Right atrium auricular region (tissue), 2 donors: Measurements from ENCODE around the gene SOX6. TPM values are rescaled to one million over a fixed set of nuclear protein-coding genes. Genes with fewer than 3 reads are reported as not detected.

Experiments
- DNase-seq: peaks from one replicate; pipeline ENCODE4 v3.0.0-alpha.2; 2019; ENCODE audit warnings: low spot score
- H3K27ac ChIP-seq, 2 donors: fragments of 200-600 bp; sonication (generic); 1 replicate in 1 of 2; 2 replicates in 1 of 2; pipeline ENCODE4 v1.5.1; 2016 to 2019
- H3K27me3 ChIP-seq, 2 donors: fragments of 200-600 bp; sonication (generic); one replicate each; pipeline versions ENCODE4 v1.5.1 to v1.6.0; 2017 to 2019
- H3K36me3 ChIP-seq: fragments of 200-600 bp; sonication (generic); one replicate; pipeline ENCODE4 v1.5.1; 2016
- H3K4me1 ChIP-seq, 2 donors: fragments of 200-600 bp; sonication (generic); one replicate each; pipeline versions ENCODE4 v1.5.1 to v1.6.0; 2017 to 2019
- H3K4me3 ChIP-seq, 2 donors: fragments of 200-600 bp; sonication (generic); 1 replicate in 1 of 2; 2 replicates in 1 of 2; pipeline ENCODE4 v1.5.1; 2017 to 2019; ENCODE audit warnings: mild to moderate bottlenecking in 1 of 2, moderate library complexity in 1 of 2
- H3K9me3 ChIP-seq, 2 donors: fragments of 200-600 bp; sonication (generic); one replicate each; pipeline ENCODE4 v1.5.1; 2019
- total RNA-seq, 2 donors: library from RNA; depleted of rRNA; stranded (reverse); fragments of >200 nt; gene quantifications; one replicate each; pipeline ENCODE4 v1.1.0, GENCODE V29; 2016
- TF ChIP-seq, protein P1 (sequence below), 2 donors: fragments of 200-600 bp; sonication (generic); IDR thresholded peaks; one replicate each; pipeline ENCODE4 v1.5.1; 2019; ENCODE audit warnings: antibody characterized with exemption in 2 of 2

The SOX6 gene
- total RNA-seq, 2 donors from 2014 or later, result 13.5 to 14.3 TPM

GRCh38 chr11:16117989-16118756 is 238.2 kb downstream of the SOX6 start:
- H3K4me1 ChIP-seq, result no peaks in the 10 kb centered on the region
- TF ChIP-seq, protein P1, sequence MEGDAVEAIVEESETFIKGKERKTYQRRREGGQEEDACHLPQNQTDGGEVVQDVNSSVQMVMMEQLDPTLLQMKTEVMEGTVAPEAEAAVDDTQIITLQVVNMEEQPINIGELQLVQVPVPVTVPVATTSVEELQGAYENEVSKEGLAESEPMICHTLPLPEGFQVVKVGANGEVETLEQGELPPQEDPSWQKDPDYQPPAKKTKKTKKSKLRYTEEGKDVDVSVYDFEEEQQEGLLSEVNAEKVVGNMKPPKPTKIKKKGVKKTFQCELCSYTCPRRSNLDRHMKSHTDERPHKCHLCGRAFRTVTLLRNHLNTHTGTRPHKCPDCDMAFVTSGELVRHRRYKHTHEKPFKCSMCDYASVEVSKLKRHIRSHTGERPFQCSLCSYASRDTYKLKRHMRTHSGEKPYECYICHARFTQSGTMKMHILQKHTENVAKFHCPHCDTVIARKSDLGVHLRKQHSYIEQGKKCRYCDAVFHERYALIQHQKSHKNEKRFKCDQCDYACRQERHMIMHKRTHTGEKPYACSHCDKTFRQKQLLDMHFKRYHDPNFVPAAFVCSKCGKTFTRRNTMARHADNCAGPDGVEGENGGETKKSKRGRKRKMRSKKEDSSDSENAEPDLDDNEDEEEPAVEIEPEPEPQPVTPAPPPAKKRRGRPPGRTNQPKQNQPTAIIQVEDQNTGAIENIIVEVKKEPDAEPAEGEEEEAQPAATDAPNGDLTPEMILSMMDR (IDR thresholded peaks at IDR 0.05), result no peak
- no peaks in the 10 kb centered on the region for H3K36me3 ChIP-seq
- H3K27ac ChIP-seq, result no peak overlapping the region
- H3K4me3 ChIP-seq, result no peak overlapping the region
- no peaks in the 10 kb centered on the region for H3K27me3 ChIP-seq
- no peaks in the 10 kb centered on the region for H3K9me3 ChIP-seq
- no peak for DNase-seq

DNA sequence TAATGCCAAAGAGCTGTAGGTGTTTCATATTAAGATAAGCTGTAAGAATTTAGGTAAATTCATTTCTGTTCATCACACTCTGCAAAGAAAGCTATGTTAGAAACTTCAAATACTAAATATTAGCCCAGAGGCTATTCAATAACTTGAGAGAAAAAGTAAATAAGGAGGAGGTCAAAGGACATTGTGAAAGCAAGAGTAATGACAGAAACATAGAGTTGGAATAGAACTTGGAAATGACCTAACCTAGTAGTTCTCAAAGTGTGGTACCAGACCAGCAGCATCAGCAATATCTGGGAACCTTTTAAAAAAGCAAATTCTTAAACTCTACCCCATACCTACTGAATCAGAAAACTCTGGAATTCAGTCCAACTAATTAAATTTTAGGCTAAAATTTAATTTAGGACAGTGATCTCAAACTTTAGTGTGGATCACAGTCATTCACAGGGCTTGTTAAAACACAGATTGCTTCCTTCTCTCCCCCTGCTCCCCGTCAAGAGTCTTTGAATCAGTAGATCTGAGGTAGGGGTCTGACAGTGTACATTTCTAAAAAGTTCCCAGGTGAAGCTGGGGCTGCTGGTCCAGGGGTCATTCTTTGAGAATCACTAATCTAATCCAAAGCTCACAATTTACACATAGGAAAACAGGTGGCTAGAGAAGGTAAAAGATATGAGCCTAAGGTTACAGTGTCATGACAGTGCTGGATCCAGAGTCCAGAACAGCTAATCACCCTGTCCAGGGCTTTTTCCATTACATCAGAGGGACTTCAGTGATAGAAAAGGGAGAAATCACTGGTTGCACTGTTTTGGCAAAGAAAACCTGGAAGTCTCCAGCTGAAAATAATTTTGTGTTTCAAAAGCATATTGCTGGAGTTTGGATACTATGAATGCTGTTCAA is 241.1 kb downstream of the SOX6 start:
- no peaks in the 10 kb centered on the region for H3K9me3 ChIP-seq
- TF ChIP-seq, protein P1 (IDR thresholded peaks at IDR 0.05), result no peak
- H3K4me3 ChIP-seq, result no peak overlapping the region
- DNase-seq, result no peak
- H3K27ac ChIP-seq, result peak overlapping the region in 1 of 2 donors; percentile 5
- H3K27me3 ChIP-seq, result no peaks in the 10 kb centered on the region
- peaks cover 0 to 4% of the 10 kb centered on the region in 2 donors for H3K4me1 ChIP-seq
- H3K36me3 ChIP-seq, result no peaks in the 10 kb centered on the region

GRCh38 chr11:16114431-16114830 is 241.9 kb downstream of the SOX6 start:
- H3K27ac ChIP-seq, result peak overlapping the region in 1 of 2 donors; percentile 5
- H3K4me1 ChIP-seq, result peaks cover 0 to 4% of the 10 kb centered on the region in 2 donors
- no peak for DNase-seq
- H3K27me3 ChIP-seq, result no peaks in the 10 kb centered on the region
- H3K4me3 ChIP-seq, result no peak overlapping the region
- no peaks in the 10 kb centered on the region for H3K36me3 ChIP-seq
- TF ChIP-seq, protein P1 (IDR thresholded peaks at IDR 0.05), result no peak
- H3K9me3 ChIP-seq, result no peaks in the 10 kb centered on the region

DNA sequence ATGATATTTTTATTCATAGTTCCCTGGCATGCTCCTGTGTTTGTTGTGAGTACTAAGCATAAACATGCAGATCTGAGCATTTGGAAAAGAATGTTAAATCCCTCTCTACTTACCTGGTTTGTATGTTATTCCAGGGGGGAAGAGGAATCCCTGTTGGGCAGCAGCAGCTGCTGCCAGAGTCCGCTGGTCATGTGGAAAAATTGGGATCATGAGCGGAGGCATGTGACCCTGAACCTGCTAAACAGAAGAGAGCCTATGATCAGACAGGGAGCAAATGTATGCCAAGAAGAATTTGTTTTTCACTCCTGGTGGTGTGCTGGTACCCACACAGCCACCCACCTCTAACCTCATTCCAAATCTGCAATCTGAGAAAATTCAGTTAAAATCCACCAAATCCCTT is 244.7 kb downstream of the SOX6 start:
- TF ChIP-seq, protein P1 (IDR thresholded peaks at IDR 0.05), result no peak
- DNase-seq, result no peak
- H3K27ac ChIP-seq, result peak overlapping the region in 1 of 2 donors; percentile 13

DNA sequence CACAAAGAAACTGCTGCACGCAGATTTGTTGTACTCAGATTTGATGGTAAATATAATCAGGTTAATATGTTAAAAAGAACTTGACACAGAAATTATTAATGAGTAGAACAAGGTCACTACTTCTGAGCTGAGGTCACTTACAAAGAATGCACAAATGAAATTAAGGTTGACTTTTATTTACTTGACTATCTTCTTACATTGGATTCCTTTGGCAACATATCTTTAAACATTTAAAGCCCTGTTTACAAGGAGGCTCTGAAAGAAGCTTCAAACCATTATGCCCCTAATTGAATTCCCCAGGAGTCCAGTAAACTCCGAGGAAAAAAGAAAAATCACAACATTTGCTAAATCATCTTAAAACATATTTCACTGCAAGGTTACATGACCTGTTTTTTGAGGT is 245.5 kb downstream of the SOX6 start:
- peaks cover 0 to 4% of the 10 kb centered on the region in 2 donors for H3K4me1 ChIP-seq
- no peaks in the 10 kb centered on the region for H3K36me3 ChIP-seq
- H3K4me3 ChIP-seq, result no peak overlapping the region
- DNase-seq, result no peak
- TF ChIP-seq, protein P1 (IDR thresholded peaks at IDR 0.05), result no peak
- peak overlapping the region in 1 of 2 donors; percentile 13 for H3K27ac ChIP-seq
- H3K9me3 ChIP-seq, result peaks cover 0 to 3% of the 10 kb centered on the region in 2 donors
- no peaks in the 10 kb centered on the region for H3K27me3 ChIP-seq

More for the DNA sequence above, 244.7 kb downstream of the SOX6 start:
- Histone ChIP-seq H3K36me3 (no peaks in the 10 kb centered on the region), H3K9me3 (no peaks in the 10 kb centered on the region), H3K27me3 (no peaks in the 10 kb centered on the region), H3K4me3 (no peak overlapping the region), H3K4me1 (peaks cover 0 to 4% of the 10 kb centered on the region in 2 donors)
